Left lung (tissue), 10 donors: ENCODE measurements around the gene C1QTNF12. TPM values are rescaled to one million over a fixed set of nuclear protein-coding genes. Genes with fewer than 3 reads are reported as not detected.

Experiments
- ATAC-seq: fragments of 200-7000 bp; cut with Tn5 transposase; one replicate; pipeline ENCODE4 v1.9.1; 2020; ENCODE audit warnings: moderate library complexity
- DNase-seq, 4 donors: peaks; one replicate each; pipeline ENCODE4 v3.0.0-alpha.2; 2013 to 2020
- H3K27ac ChIP-seq, 2 donors: fragments of 200-600 bp; sonication (generic) in 1 of 2; one replicate each; pipeline versions ENCODE4 v1.5.0 to v1.8.0; 2020 to 2021
- H3K27me3 ChIP-seq, 2 donors: fragments of 200-600 bp; sonication (generic) in 1 of 2; one replicate each; pipeline versions ENCODE4 v1.5.0 to v1.8.0; 2020 to 2021
- H3K36me3 ChIP-seq, 2 donors: fragments of 200-600 bp; sonication (generic) in 1 of 2; one replicate each; pipeline versions ENCODE4 v1.5.0 to v1.8.0; 2020 to 2021
- H3K4me1 ChIP-seq, 2 donors: fragments of 200-600 bp; one replicate each; pipeline ENCODE4 v1.8.0; 2021
- H3K4me3 ChIP-seq, 2 donors: fragments of 200-600 bp; sonication (generic) in 1 of 2; one replicate each; pipeline versions ENCODE4 v1.5.0 to v1.8.0; 2020 to 2021; ENCODE audit warnings: mild to moderate bottlenecking in 1 of 2
- H3K9me3 ChIP-seq, 2 donors: fragments of 200-600 bp; sonication (generic) in 1 of 2; one replicate each; pipeline versions ENCODE4 v1.5.0 to v1.8.0; 2020 to 2021
- intact Hi-C, 2 donors: fragments of 100-400 bp; cut with DNase I; formaldehyde crosslinking; loops; one replicate each; pipeline versions ENCODE4 v1.11.2 to v1.14.2; 2022
- polyA plus RNA-seq, 6 donors: library from polyadenylated mRNA; unstranded; fragments of 120-200 nt; gene quantifications; one replicate each; pipeline ENCODE4 v1.2.1, GENCODE V29; 2013; ENCODE audit not compliant: insufficient read length in 6 of 6
- total RNA-seq, 2 donors: library from RNA; stranded (reverse); fragmentation: NEBNext Ultra II Directional; extraction: Animal tissue kit (Norgen Biotek cat#: 25700); gene quantifications; one replicate each; pipeline ENCODE4 v1.2.1, GENCODE V29; 2021
- TF ChIP-seq, protein P1 (sequence below), 2 donors: fragments of 200-600 bp; sonication (generic) in 1 of 2; IDR thresholded peaks; one replicate each; pipeline versions ENCODE4 v1.5.0 to v1.8.0; 2021; ENCODE audit warnings: antibody characterized with exemption in 2 of 2
- donor health status: DM: no; HTN: yes; CAD: no.
- donor health status: DM: no; HTN: no; CAD: no.

C1QTNF12 gene
- total and polyA plus RNA-seq, 8 donors: 0.52 to 2.2 (median 0.94) TPM

DNA sequence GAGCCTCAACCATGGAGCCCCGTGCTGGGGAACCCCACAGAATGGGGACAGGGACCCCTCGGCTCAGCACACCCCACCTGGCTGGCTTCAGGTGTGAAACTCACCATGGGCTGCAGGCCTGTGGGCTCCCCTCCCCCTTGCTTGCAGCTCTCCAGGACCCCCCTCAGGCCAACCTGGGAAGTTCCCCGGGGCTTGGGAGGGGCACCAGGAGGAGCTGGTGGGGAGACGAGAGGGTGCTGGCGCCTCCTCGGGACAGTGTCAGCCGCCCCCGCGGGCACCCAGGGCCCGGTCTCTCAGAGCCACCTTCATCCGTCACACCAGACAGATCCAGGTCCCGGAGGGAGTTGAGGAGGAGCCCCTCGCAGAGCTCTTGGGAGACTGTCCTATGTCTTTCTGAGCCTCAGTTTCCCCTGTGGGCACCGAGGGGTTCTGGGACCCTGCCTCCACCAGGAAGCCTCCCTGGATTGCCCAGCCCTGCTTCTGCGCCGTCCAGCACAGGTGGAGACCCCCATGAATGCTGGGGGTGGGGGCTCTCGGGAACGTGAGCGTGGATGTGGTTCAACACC, 39.5 kb downstream of the C1QTNF12 start:
- ATAC-seq: no peak
- H3K9me3 ChIP-seq: no peaks in the 10 kb centered on the region
- peak in 1 of 4 donors; percentile 56 for DNase-seq
- intact Hi-C loops: no loop called here
- TF ChIP-seq, protein P1, sequence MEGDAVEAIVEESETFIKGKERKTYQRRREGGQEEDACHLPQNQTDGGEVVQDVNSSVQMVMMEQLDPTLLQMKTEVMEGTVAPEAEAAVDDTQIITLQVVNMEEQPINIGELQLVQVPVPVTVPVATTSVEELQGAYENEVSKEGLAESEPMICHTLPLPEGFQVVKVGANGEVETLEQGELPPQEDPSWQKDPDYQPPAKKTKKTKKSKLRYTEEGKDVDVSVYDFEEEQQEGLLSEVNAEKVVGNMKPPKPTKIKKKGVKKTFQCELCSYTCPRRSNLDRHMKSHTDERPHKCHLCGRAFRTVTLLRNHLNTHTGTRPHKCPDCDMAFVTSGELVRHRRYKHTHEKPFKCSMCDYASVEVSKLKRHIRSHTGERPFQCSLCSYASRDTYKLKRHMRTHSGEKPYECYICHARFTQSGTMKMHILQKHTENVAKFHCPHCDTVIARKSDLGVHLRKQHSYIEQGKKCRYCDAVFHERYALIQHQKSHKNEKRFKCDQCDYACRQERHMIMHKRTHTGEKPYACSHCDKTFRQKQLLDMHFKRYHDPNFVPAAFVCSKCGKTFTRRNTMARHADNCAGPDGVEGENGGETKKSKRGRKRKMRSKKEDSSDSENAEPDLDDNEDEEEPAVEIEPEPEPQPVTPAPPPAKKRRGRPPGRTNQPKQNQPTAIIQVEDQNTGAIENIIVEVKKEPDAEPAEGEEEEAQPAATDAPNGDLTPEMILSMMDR (IDR thresholded peaks at IDR 0.05): no peak
- no peak overlapping the region for H3K4me3 ChIP-seq
- peaks cover 7 to 36% of the 10 kb centered on the region in 2 donors for H3K4me1 ChIP-seq
- no peak overlapping the region for H3K27ac ChIP-seq
- H3K27me3 ChIP-seq: peaks cover 18 to 75% of the 10 kb centered on the region in 2 donors
- H3K36me3 ChIP-seq: no peaks in the 10 kb centered on the region

GRCh38 chr1:1206376-1206965, 40.1 kb downstream of the C1QTNF12 start, which contains the start of gene TNFRSF18:
Gene TNFRSF18, minus strand, starts transcription at chr1:1206592. Its CDS starts 21 bp downstream, at chr1:1206571.
- H3K9me3 ChIP-seq: no peaks in the 10 kb centered on the region
- H3K27ac ChIP-seq: no peak within 1 kb of the TSS
- DNase-seq (peak in 2 of 4 donors; percentile 37 to 86), ATAC-seq (peak; percentile 67)
- H3K4me3 ChIP-seq: peak within 1 kb of the TSS in 1 of 2 donors; percentile 10
- peaks cover 18 to 73% of the 10 kb centered on the region in 2 donors for H3K27me3 ChIP-seq
- intact Hi-C loops: no loop called here
- TF ChIP-seq, protein P1 (IDR thresholded peaks at IDR 0.05): no peak
- peaks cover 7 to 34% of the 10 kb centered on the region in 2 donors for H3K4me1 ChIP-seq
- H3K36me3 ChIP-seq: no peaks in the 10 kb centered on the region

GRCh38 chr1:1205769-1206375, 40.6 kb downstream of the C1QTNF12 start:
- Histone ChIP-seq H3K9me3 (no peaks in the 10 kb centered on the region), H3K36me3 (no peaks in the 10 kb centered on the region), H3K27ac (no peak overlapping the region), H3K4me1 (peaks cover 7 to 40% of the 10 kb centered on the region in 2 donors), H3K27me3 (peaks cover 18 to 79% of the 10 kb centered on the region in 2 donors), H3K4me3 (peak overlapping the region in 1 of 2 donors; percentile 10)
- intact Hi-C loops: no loop called here
- ATAC-seq (no peak), DNase-seq (peak in 1 of 4 donors; percentile 76)
- TF ChIP-seq, protein P1 (IDR thresholded peaks at IDR 0.05): no peak

DNA sequence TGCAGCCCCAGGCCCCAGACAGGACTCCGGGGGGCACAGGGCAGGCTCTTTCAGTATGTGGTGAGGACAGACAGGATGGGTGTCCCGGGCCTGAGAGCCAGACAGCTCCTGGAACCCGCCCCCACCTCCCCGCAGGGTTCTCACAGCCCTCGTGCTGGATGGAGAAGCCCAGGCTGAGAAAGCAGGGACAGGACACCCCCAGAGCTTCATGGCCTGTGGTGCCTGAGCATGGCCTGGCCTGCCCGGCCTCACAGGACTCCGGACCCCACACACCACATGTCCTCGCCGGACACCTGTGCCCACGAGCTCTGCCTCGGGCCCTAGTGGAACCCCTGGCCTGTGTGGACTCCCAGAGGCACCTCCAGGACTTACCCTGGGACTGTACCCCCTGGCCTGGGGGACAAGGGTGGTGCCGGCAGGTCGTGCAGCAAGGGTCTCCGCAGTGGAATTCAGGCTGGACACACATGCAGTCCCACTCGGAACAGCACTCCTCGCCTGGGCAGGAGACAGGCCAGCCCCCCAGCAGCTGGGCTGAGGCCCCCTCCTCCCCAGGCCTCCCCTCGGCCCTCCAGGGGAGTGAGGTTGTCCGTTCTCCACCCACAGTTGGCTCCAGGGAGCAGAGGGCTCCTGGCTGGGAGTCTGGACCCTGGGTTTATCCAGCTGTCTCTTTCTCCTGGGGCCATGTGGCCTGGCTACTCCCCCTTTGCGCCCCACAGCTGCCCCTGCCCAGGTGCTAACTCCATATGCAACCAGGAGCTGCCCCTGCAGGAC, 41.3 kb downstream of the C1QTNF12 start:
- TF ChIP-seq, protein P1 (IDR thresholded peaks at IDR 0.05): no peak
- no peak for ATAC-seq
- DNase-seq: peak in 1 of 4 donors; percentile 60
- Histone ChIP-seq H3K27me3 (peaks cover 18 to 85% of the 10 kb centered on the region in 2 donors), H3K4me1 (peaks cover 7 to 46% of the 10 kb centered on the region in 2 donors), H3K36me3 (no peaks in the 10 kb centered on the region), H3K9me3 (no peaks in the 10 kb centered on the region), H3K4me3 (no peak overlapping the region), H3K27ac (no peak overlapping the region)
- intact Hi-C loops: no loop called here
